Astrocyte (in vitro differentiated cells and primary cell): Measurements from ENCODE around the gene LINGO3. TPM values are rescaled to one million over a fixed set of nuclear protein-coding genes. Genes with fewer than 3 reads are reported as not detected.

Source experiments
- DNase-seq: peaks from one replicate; pipeline ENCODE4 v3.0.0-alpha.2; 2010; ENCODE audit warnings: low read depth
- FAIRE-seq: peaks from 2 replicates; lab custom pipeline; 2011; peaks lifted over from hg19 to GRCh38; lab: Jason Lieb, UNC
- H2AFZ ChIP-seq: 2 replicates; pipeline ENCODE4 v1.6.0; 2012; ENCODE audit warnings: low read depth, low read length, inconsistent platforms
- H3K27ac ChIP-seq: 2 replicates; pipeline ENCODE4 v1.5.1; 2011; ENCODE audit warnings: low read depth, low read length, inconsistent platforms
- H3K27me3 ChIP-seq: 2 replicates; pipeline ENCODE4 v1.6.0; 2011; ENCODE audit warnings: low read length, inconsistent platforms; ENCODE audit not compliant: insufficient read depth
- H3K36me3 ChIP-seq: 2 replicates; pipeline ENCODE4 v1.5.1; 2011; ENCODE audit warnings: low read length, inconsistent platforms; ENCODE audit not compliant: insufficient read depth
- H3K4me1 ChIP-seq: 2 replicates; pipeline ENCODE4 v1.5.1; 2011; ENCODE audit warnings: low read length, inconsistent platforms; ENCODE audit not compliant: insufficient read depth
- H3K4me2 ChIP-seq: 2 replicates; pipeline ENCODE4 v1.6.0; 2012; ENCODE audit warnings: low read length, inconsistent platforms
- H3K4me3 ChIP-seq: 2 replicates; pipeline ENCODE4 v1.5.1; 2011; ENCODE audit warnings: low read depth, mild to moderate bottlenecking, low read length, inconsistent platforms; ENCODE audit not compliant: insufficient read depth
- H3K79me2 ChIP-seq: 2 replicates; pipeline ENCODE4 v1.6.0; 2012; ENCODE audit warnings: mild to moderate bottlenecking, low read length, inconsistent platforms; ENCODE audit not compliant: insufficient read depth
- H3K9ac ChIP-seq: 2 replicates; pipeline ENCODE4 v1.6.0; 2012; ENCODE audit warnings: mild to moderate bottlenecking, low read length, inconsistent platforms
- H3K9me3 ChIP-seq: 2 replicates; pipeline ENCODE4 v1.5.1; 2012; ENCODE audit warnings: low read depth, mild to moderate bottlenecking, low read length, inconsistent platforms; ENCODE audit not compliant: insufficient read depth
- H4K20me1 ChIP-seq: 2 replicates; pipeline ENCODE4 v1.6.0; 2012; ENCODE audit warnings: low read length, inconsistent platforms; ENCODE audit not compliant: insufficient read depth
- H3K27ac Mint-ChIP-seq: one replicate; pipeline ENCODE4 v1.8.0; 2021; ENCODE audit warnings: mild to moderate bottlenecking, mixed read lengths; ENCODE audit not compliant: unreplicated experiment
- H3K27me3 Mint-ChIP-seq: one replicate; pipeline ENCODE4 v1.8.0; 2021; ENCODE audit warnings: low read depth, mixed read lengths; ENCODE audit not compliant: unreplicated experiment
- H3K36me3 Mint-ChIP-seq: one replicate; pipeline ENCODE4 v1.8.0; 2021; ENCODE audit warnings: low read depth, mixed read lengths; ENCODE audit not compliant: unreplicated experiment
- H3K4me1 Mint-ChIP-seq: one replicate; pipeline ENCODE4 v1.8.0; 2021; ENCODE audit warnings: low read depth, mixed read lengths; ENCODE audit not compliant: unreplicated experiment
- H3K4me3 Mint-ChIP-seq: one replicate; pipeline ENCODE4 v1.8.0; 2021; ENCODE audit warnings: mild to moderate bottlenecking, moderate library complexity, mixed read lengths; ENCODE audit not compliant: unreplicated experiment
- H3K9me3 Mint-ChIP-seq: one replicate; pipeline ENCODE4 v1.8.0; 2021; ENCODE audit warnings: mild to moderate bottlenecking, mixed read lengths; ENCODE audit not compliant: unreplicated experiment
- CTCF ChIP-seq: IDR thresholded peaks from 2 replicates; pipeline ENCODE4 v1.5.1; 2011; ENCODE audit warnings: low read depth, mild to moderate bottlenecking, inconsistent platforms, low read length, moderate library complexity; ENCODE audit not compliant: insufficient read depth
- EZH2 ChIP-seq: IDR thresholded peaks from 2 replicates; pipeline ENCODE4 v1.6.1; 2012; ENCODE audit warnings: mild to moderate bottlenecking, low read length, inconsistent platforms; ENCODE audit not compliant: insufficient read depth
- total RNA-seq: library from RNA; stranded (reverse); gene quantifications from 2 replicates; pipeline ENCODE4 v1.2.1, GENCODE V29; 2021

Gene LINGO3
- total RNA-seq, 1 donor from 2014 or later = not detected

- Histone ChIP-seq H3K4me3 (no peak overlapping the region), H3K27ac (no peak overlapping the region), H4K20me1 (peaks cover 73% of the 10 kb centered on the region), H3K4me2 (no peak overlapping the region), H3K9me3 (no peaks in the 10 kb centered on the region), H3K27me3 (no peaks in the 10 kb centered on the region), H3K4me1 (peaks cover 15% of the 10 kb centered on the region), H3K9ac (no peak overlapping the region), H3K36me3 (no peaks in the 10 kb centered on the region), H3K79me2 (peaks cover 88% of the 10 kb centered on the region), H2AFZ (no peak overlapping the region)
- Mint-ChIP-seq H3K36me3 (no peaks in the 10 kb centered on the region), H3K4me1 (peaks cover 24% of the 10 kb centered on the region), H3K9me3 (no peaks in the 10 kb centered on the region), H3K4me3 (no peak overlapping the region), H3K27ac (no peak overlapping the region), H3K27me3 (no peaks in the 10 kb centered on the region)
- DNase-seq (no peak), FAIRE-seq (no peak)
- TF ChIP-seq EZH2 = no peak
- TF ChIP-seq CTCF = no peak
Measured at GRCh38 chr19:2331601-2332246, 23.8 kb upstream of the LINGO3 start.

GRCh38 chr19:2330632-2331284, 22.8 kb upstream of the LINGO3 start:
- H3K4me2 ChIP-seq = no peak overlapping the region
- Mint-ChIP-seq H3K27me3 (no peaks in the 10 kb centered on the region), H3K9me3 (no peaks in the 10 kb centered on the region), H3K4me3 (peak overlapping the region; percentile 72), H3K27ac (peak overlapping the region; percentile 77), H3K4me1 (peaks cover 27% of the 10 kb centered on the region), H3K36me3 (peaks cover 3% of the 10 kb centered on the region)
- peak overlapping the region; percentile 17 for H3K9ac ChIP-seq
- no peak for DNase-seq
- no peak for FAIRE-seq
- no peaks in the 10 kb centered on the region for H3K9me3 ChIP-seq
- H3K4me3 ChIP-seq = no peak overlapping the region
- TF ChIP-seq CTCF = no peak
- TF ChIP-seq EZH2 = no peak
- H3K27me3 ChIP-seq = no peaks in the 10 kb centered on the region
- peaks cover 88% of the 10 kb centered on the region for H3K79me2 ChIP-seq
- H3K4me1 ChIP-seq = peaks cover 15% of the 10 kb centered on the region
- no peak overlapping the region for H2AFZ ChIP-seq
- no peaks in the 10 kb centered on the region for H3K36me3 ChIP-seq
- H4K20me1 ChIP-seq = peaks cover 69% of the 10 kb centered on the region
- H3K27ac ChIP-seq = no peak overlapping the region

- TF ChIP-seq EZH2 = no peak
- no peak overlapping the region for H2AFZ ChIP-seq
- H3K27me3 ChIP-seq = no peaks in the 10 kb centered on the region
- H4K20me1 ChIP-seq = peaks cover 69% of the 10 kb centered on the region
- no peak overlapping the region for H3K9ac ChIP-seq
- Mint-ChIP-seq H3K4me3 (peak overlapping the region; percentile 72), H3K27me3 (no peaks in the 10 kb centered on the region), H3K36me3 (peaks cover 3% of the 10 kb centered on the region), H3K9me3 (no peaks in the 10 kb centered on the region), H3K4me1 (peaks cover 27% of the 10 kb centered on the region), H3K27ac (peak overlapping the region; percentile 77)
- DNase-seq = no peak
- H3K4me1 ChIP-seq = peaks cover 15% of the 10 kb centered on the region
- H3K4me2 ChIP-seq = no peak overlapping the region
- H3K79me2 ChIP-seq = peaks cover 89% of the 10 kb centered on the region
- H3K36me3 ChIP-seq = no peaks in the 10 kb centered on the region
- FAIRE-seq = no peak
- H3K27ac ChIP-seq = no peak overlapping the region
- no peak overlapping the region for H3K4me3 ChIP-seq
- H3K9me3 ChIP-seq = no peaks in the 10 kb centered on the region
Measured at GRCh38 chr19:2330255-2330631, 22.3 kb upstream of the LINGO3 start.
